Femur (tissue), 1 donor: ENCODE results near the gene ZMYM5.
"Not testable (repeated sequence)": the region's sequence is repeated elsewhere in the genome, so short reads cannot be mapped to it uniquely, and the experiment has no call there.

Experiments
- DNase-seq: peaks from one replicate; pipeline ENCODE4 v3.0.0-alpha.2; 2017

The ZMYM5 gene

DNA sequence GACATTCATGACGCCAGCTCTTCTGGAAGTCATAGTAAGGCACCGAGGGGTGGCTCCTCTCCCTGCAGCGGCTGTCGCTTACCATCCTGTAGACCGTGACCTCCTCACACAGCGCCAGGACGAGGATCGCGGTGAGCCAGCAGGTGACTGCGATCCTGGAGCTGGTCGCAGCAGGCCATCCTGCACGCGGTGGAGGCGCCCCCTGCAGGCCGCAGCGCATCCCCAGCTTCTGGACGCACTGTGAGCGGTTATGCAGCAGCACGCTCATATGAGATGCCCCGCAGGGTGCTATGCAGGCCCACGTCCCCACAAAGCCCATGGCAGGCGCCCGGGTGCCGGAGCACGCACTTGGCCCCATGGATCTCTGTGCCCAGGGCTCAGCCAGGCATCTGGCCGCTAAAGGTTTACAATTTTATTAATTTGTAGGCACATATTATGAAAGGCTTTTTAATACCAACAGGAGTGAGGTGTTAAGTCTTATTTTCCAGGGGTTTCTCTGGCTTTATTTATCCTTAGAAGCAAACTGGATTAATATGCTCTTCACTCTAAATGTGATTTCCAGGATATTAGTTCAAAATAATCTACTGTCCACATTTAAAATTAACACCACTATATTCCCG, 45.1 kb downstream of the ZMYM5 start:
- DNase-seq = peak; percentile 35

DNA sequence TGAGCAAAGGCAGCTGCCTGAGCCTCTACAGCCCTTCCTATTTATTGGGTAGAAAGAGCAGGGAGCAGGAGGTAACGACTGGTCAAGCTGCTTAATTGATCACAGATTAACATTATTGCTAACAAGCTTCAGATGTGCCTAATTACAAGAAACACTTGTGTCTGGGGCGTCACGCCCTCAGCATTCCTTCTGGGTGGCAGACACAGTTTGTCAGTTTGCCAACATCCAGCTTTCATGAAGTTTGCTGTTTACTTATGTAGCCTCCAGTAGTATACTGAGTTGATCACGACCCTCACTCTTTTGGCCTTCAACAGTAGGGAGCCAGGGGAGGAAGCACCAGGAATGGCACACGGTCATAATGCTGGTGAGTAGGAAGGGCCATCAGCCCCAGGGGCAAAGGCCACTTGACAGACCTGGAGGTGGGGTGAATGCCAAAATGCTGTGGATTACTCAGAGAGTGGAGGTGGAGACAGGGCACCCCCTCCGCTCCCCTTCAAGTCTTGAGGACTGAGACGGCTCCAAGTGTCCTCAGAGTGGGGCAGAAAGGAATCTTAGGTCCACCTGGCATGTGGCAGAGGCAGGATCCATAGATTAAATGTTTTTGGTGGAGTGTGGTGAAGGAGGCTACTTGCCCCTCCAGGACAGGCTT, 45.8 kb downstream of the ZMYM5 start:
- DNase-seq = no peak

GRCh38 chr13:19817106-19817505, 46.3 kb downstream of the ZMYM5 start:
- DNase-seq = no peak

- DNase-seq = not testable (repeated sequence)
These were observed 47.6 kb downstream of the ZMYM5 start for GRCh38 chr13:19815842-19816241.

DNA sequence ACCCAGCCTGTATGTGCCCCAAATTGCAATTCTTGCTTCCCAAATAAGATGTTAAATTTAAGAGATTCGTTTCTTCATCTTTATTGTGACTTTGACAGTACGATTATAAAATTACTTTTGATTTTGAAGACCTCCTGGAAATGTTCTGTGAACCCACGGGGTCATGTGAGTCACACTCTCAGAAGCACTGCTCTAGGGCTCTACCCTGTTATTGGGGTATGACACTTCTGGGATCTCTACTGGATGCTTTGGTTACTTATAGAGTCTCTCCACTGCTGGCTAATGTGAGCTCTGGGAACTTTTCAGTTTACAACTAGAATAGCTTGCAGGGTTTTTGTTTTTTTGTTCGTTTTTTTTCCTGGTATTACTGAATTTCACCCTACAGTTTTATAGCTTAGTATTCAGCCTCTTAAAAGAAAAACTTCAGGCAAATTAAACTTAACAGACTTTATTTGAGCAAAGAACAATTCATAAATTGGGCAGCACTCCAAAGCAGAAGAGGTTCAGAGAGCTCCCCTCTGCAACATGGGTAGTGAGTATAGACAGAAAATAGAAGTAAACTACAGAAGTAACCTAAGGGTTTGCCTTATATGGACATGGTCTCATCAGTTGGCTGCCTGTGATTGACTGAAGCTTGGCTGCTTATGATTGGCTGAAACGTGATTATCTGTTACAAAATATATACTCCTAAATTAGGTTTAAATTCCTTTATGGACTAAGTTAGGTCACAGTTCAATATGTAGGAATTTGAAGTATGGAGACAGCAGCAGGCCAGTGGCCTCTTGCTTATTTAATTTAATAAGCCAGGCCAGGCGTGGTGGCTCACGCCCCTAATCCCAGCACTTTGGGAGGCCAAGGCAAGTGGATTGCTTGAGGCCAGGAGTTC, 52.2 kb downstream of the ZMYM5 start:
- DNase-seq = no peak

GRCh38 chr13:19810151-19810550, 53.3 kb downstream of the ZMYM5 start:
- DNase-seq = no peak

DNA sequence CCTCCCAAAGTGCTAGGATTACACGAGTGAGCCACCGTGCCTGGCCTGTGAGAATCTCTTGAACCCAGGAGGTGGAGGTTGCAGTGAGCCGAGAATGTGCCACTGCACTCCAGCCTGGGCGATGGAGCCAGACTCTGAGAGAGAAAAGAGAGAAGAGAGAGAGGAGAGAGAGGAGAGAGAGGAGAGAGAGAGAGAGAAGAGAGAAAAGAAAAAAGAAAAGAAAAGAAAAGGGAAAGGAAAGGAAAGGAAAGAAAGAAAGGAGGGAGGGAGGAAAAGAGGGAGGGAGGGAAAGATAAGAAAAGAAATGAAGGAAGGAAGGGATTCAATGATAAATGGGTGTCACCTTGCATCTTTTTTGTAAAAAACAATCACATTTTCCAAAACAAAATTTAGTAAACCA, 57.7 kb downstream of the ZMYM5 start:
- no peak for DNase-seq

GRCh38 chr13:19795956-19796355, 67.5 kb downstream of the ZMYM5 start:
- no peak for DNase-seq

GRCh38 chr13:19794631-19795030, 68.8 kb downstream of the ZMYM5 start:
- no peak for DNase-seq

DNA sequence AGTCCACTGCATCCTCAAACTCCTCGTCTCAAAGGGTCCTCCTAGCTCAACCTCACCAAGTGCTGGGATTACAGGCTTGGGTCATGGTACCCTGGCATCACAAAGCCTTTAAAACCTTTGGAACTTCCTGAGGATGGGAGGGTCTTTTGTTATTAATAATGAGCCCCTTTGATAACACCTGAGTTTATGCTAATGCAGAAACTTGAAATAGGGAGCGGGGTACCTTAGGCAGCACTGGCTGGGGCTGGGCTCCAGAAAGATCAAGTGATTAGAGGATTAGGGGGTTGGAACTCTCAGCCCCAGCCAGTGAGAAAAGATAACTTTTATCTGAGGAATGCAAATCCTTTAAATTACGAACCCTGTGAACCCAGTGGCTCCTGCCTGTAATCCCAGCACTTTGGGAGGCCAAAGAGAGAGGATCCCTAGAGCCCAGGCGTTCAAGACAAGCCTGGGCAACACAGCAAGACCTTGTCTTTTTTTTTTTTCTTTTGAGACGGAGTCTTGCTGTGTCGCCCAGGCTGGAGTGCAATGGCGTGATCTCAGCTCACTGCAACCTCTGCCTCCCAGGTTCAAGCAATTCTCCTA, 71.4 kb downstream of the ZMYM5 start:
- no peak for DNase-seq

DNA sequence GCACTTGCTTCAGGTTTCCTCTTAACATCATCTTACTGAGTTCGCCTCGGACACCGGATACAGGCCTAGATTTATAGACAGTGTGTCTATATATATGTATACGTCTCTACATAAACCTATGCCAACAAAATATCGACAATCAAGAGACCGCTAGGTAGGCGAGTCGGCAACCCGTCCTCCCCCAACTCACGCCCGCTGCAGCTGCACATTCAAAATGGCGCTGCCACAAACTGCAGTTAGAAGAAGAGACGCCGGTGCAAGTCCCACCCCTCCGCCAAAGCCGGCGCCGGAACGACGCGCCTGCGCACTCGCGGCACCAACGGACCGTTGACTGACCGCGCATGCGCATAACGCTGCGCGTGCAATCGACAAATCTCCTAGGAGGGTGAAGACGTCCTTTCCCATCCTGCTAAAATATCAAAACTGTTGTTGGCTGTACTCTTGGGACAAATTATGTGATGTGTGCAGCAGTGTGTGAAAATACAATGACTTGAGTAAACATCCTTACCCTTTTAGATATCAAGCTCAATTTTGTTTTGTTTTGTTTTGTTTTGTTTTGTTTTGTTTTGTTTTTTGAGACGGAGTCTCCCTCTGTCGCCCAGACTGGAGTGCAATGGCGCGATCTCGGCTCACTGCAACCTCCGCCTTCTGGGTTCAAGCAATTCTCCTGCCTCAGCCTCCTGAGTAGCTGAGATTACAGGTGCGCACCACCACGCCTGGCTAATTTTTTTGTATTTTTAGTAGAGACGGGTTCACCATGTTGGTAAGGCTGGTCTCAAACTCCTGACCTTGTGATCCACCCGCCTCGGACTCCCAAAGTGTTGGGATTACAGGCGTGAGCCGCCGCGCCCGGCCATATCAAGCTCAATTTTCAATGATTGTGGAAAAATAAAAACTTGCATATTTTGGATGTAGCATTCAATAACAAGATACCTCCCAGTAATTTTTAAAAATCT, 80.4 kb downstream of the ZMYM5 start, which contains the start of gene PSPC1:
PSPC1 (minus strand) TSS at position 219 of the 956 bp plus-strand sequence; CDS start at position 31, 188 bp downstream.
- DNase-seq = peak; percentile 98

DNA sequence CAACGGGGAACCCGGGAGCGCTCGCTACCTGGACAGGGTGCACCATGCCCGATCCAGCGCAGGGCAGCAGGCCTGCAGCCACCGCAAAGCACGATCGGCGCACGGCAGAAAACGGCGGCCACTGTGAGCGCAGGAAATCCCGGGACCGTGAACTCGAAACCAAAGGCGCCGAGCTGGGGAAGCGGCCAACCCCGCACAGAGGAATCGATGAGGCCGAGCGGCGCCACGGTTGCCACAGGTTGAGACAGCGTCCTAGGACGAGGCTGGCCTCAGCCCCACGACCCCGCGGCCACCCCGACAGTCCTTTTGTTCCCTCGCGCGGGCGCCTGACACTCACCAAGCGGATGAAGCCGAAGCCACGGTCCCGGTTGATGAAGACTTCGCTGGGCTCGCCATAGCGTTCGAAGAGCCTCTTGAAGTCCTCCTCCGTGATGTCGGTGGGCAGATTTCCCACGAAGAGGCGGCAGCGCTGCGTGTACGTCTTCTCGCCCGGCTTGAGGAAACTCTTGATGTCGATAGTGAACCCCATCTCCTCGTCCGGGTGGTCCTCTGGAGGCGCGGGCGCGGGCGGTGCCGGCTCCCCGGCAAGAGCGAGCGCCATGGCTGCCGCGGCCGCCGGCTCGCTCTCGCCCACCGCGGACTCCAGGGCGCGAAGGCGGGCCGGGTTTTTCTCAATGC, 81.3 kb downstream of the ZMYM5 start:
- DNase-seq = peak; percentile 71

DNA sequence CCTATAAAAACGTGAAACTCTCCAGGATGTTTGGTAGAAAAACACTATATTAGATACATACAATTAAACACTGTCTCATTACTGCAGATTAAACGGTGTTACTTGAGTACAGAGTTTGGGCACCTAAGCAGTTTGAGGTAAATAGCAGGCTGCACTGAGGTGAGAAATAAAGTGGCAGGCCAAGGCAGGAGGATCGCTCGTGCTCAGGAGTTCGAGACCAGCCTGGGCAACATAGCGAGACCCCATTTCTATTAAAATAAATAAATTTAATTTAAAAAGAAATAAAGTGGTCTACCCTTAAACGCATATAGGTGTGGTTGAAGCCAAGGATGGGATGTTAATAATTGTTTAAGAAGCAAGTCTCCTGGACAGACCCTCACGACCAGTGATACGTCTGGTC, 81.9 kb downstream of the ZMYM5 start:
- no peak for DNase-seq

GRCh38 chr13:19780753-19781418, 82.6 kb downstream of the ZMYM5 start:
- not testable (repeated sequence) for DNase-seq
